ENCODE measurements around the gene GSN. TPM values are rescaled to one million over a fixed set of nuclear protein-coding genes. Genes with fewer than 3 reads are reported as not detected.

The GSN gene
- total and polyA plus RNA-seq, 2 donors (not counting 1 experiment from before 2014, with no cell fraction given) = 38.4 to 45.4 TPM

GRCh38 chr9:121363622-121363961, 95.6 kb downstream of the GSN start:
- ChIA-PET POLR2A (no interaction called here), CTCF (interaction anchor here (0.7 to 3.3 kb wide), 4 partner anchors 12 to 43 kb away, joined by 3 to 23 read pairs (median 3); no protein-coding TSS in a partner anchor)
- Histone ChIP-seq H3K36me3 (replicated peaks in 1 of 2; ENCODE audit: control extremely low read depth in 1 of 2, control insufficient read depth in 1 of 2, extremely low read depth in 1 of 2, insufficient read depth in 2 of 2, low read length in 1 of 2) (no peaks in the 10 kb centered on the region), H3K4me1 (ENCODE audit: control insufficient read depth in 2 of 2, insufficient read depth in 2 of 2, low read length in 2 of 2) (peaks cover 5 to 16% of the 10 kb centered on the region in 2 donors), H3K27me3 (replicated peaks in 1 of 4; ENCODE audit: control extremely low read depth in 1 of 4, control insufficient read depth in 3 of 4, insufficient read depth in 4 of 4, low read length in 3 of 4) (no peaks in the 10 kb centered on the region), H3K9me3 (ENCODE audit: control extremely low read depth in 1 of 3, control insufficient read depth in 2 of 3, insufficient read depth in 1 of 3, low read length in 2 of 3) (no peaks in the 10 kb centered on the region), H3K27ac (ENCODE audit: low read length in 2 of 2) (no peak overlapping the region), H3K4me2 (replicated peaks; ENCODE audit: low read depth, low read length, poor library complexity, severe bottlenecking) (no peak overlapping the region), H3K9ac (ENCODE audit: low read length) (no peak overlapping the region), H2AFZ (ENCODE audit: insufficient read depth, low read depth, low read length, poor library complexity, severe bottlenecking) (no peak overlapping the region), H3K4me3 (ENCODE audit: control extremely low read depth in 1 of 5, extremely low read depth in 1 of 5, insufficient read depth in 1 of 5, low read depth in 2 of 5, low read length in 4 of 5) (no peak overlapping the region), H3K79me2 (ENCODE audit: control insufficient read depth, insufficient read depth, low read length) (peaks cover 2% of the 10 kb centered on the region), H4K20me1 (ENCODE audit: control insufficient read depth, insufficient read depth, low read length, poor library complexity, severe bottlenecking) (no peaks in the 10 kb centered on the region)
- H3K9me3 Mint-ChIP-seq (ENCODE audit: insufficient read depth) = no peaks in the 10 kb centered on the region
- no CpG with 5 or more reads among the region's 1 CpG for WGBS (ENCODE audit: insufficient coverage)
- intact Hi-C loops (cut with micrococcal nuclease) = no loop called here
- no peak for DNase-seq
- no peak overlapping the region for H3K27ac Mint-ChIP-seq
- no peak overlapping the region for H3K4me3 Mint-ChIP-seq
- ATAC-seq (ENCODE audit: low read depth) = no peak
- peaks cover 22% of the 10 kb centered on the region for H3K4me1 Mint-ChIP-seq
- no peak for TF ChIP-seq EZH2 (IDR thresholded peaks at IDR 0.05; ENCODE audit: borderline replicate concordance, insufficient read depth, low read depth, low read length, poor library complexity, severe bottlenecking)
- H3K27me3 Mint-ChIP-seq = no peaks in the 10 kb centered on the region

GRCh38 chr9:121364077-121364476, 96.1 kb downstream of the GSN start:
- H3K4me3 Mint-ChIP-seq = no peak overlapping the region
- H3K9me3 Mint-ChIP-seq (ENCODE audit: insufficient read depth) = no peaks in the 10 kb centered on the region
- POLR2A ChIA-PET = no interaction called here
- intact Hi-C loops (cut with micrococcal nuclease) = no loop called here
- Histone ChIP-seq H3K36me3 (replicated peaks in 1 of 2; ENCODE audit: control extremely low read depth in 1 of 2, control insufficient read depth in 1 of 2, extremely low read depth in 1 of 2, insufficient read depth in 2 of 2, low read length in 1 of 2) (no peaks in the 10 kb centered on the region), H3K4me1 (ENCODE audit: control insufficient read depth in 2 of 2, insufficient read depth in 2 of 2, low read length in 2 of 2) (peaks cover 7 to 16% of the 10 kb centered on the region in 2 donors), H4K20me1 (ENCODE audit: control insufficient read depth, insufficient read depth, low read length, poor library complexity, severe bottlenecking) (no peaks in the 10 kb centered on the region), H3K79me2 (ENCODE audit: control insufficient read depth, insufficient read depth, low read length) (peaks cover 6% of the 10 kb centered on the region), H3K27ac (ENCODE audit: low read length in 2 of 2) (no peak overlapping the region), H3K9ac (ENCODE audit: low read length) (no peak overlapping the region), H3K27me3 (replicated peaks in 1 of 4; ENCODE audit: control extremely low read depth in 1 of 4, control insufficient read depth in 3 of 4, insufficient read depth in 4 of 4, low read length in 3 of 4) (no peaks in the 10 kb centered on the region), H3K4me2 (replicated peaks; ENCODE audit: low read depth, low read length, poor library complexity, severe bottlenecking) (no peak overlapping the region), H3K4me3 (ENCODE audit: control extremely low read depth in 1 of 5, extremely low read depth in 1 of 5, insufficient read depth in 1 of 5, low read depth in 2 of 5, low read length in 4 of 5) (no peak overlapping the region), H2AFZ (ENCODE audit: insufficient read depth, low read depth, low read length, poor library complexity, severe bottlenecking) (no peak overlapping the region), H3K9me3 (ENCODE audit: control extremely low read depth in 1 of 3, control insufficient read depth in 2 of 3, insufficient read depth in 1 of 3, low read length in 2 of 3) (no peaks in the 10 kb centered on the region)
- CTCF ChIA-PET = interaction anchor here (1.0 to 3.3 kb wide), 3 partner anchors 11 to 44 kb away, joined by 3 to 23 read pairs (median 3); no protein-coding TSS in a partner anchor
- peaks cover 22% of the 10 kb centered on the region for H3K4me1 Mint-ChIP-seq
- no peak for TF ChIP-seq EZH2 (IDR thresholded peaks at IDR 0.05; ENCODE audit: borderline replicate concordance, insufficient read depth, low read depth, low read length, poor library complexity, severe bottlenecking)
- no peak for TF ChIP-seq CTCF (IDR thresholded peaks at IDR 0.05)
- WGBS (ENCODE audit: insufficient coverage) = no CpG with 5 or more reads among the region's 5 CpGs
- no peak overlapping the region for H3K27ac Mint-ChIP-seq
- no peak for ATAC-seq (ENCODE audit: low read depth)
- no peaks in the 10 kb centered on the region for H3K27me3 Mint-ChIP-seq
- no peak for DNase-seq
